GM23248 (cell line): ENCODE measurements around the gene PRDM1.

Source experiments
- EZH2 ChIP-seq: fragments of 200-600 bp; sonication (generic); IDR thresholded peaks from 2 replicates; pipeline ENCODE4 v1.6.1; 2018; ENCODE audit warnings: antibody characterized with exemption, mild to moderate bottlenecking; ENCODE audit not compliant: insufficient read depth, poor library complexity, severe bottlenecking
- EZH2phosphoT487 ChIP-seq: fragments of 200-600 bp; sonication (generic); IDR thresholded peaks from 2 replicates; pipeline ENCODE4 v1.6.1; 2018; ENCODE audit warnings: antibody characterized with exemption, moderate library complexity, mild to moderate bottlenecking, low read depth; ENCODE audit not compliant: insufficient read depth

DNA sequence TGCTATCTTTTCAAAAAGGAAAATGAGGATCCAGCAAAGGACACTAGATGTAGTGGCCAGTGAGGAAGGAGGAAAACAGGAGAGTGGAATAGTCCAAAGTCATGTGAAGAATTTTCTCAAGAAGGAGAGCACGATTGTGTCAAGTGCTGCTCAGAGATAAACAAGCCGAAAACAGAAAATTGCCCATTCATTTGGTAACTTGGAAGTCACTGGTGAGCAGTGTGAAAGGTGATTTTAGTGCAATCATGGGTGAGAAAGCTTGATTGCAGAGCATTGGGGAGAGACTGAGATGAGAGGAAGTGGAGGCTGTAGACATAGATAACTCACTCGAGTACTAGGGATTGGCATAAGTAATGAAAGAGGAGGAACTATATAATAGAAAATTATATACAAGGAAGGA lies 26.0 kb upstream of the PRDM1 start:
- no peak for TF ChIP-seq EZH2
- no peak for TF ChIP-seq EZH2phosphoT487
